Measurements from ENCODE around the gene NEUROG1.

Gene NEUROG1

GRCh38 chr5:135564331-135564730 lies 28.6 kb upstream of the NEUROG1 start:
- DNase-seq (ENCODE audit: low spot score) = no peak

GRCh38 chr5:135561266-135561665 lies 25.5 kb upstream of the NEUROG1 start:
- no peak for DNase-seq (ENCODE audit: low spot score)

GRCh38 chr5:135560858-135561257 lies 25.1 kb upstream of the NEUROG1 start:
- peak; percentile 90 for DNase-seq (ENCODE audit: low spot score)

- DNase-seq (ENCODE audit: low spot score) = peak; percentile 32
Observed at GRCh38 chr5:135559354-135559753, 23.6 kb upstream of the NEUROG1 start.

GRCh38 chr5:135557076-135557838 lies 21.5 kb upstream of the NEUROG1 start:
- no peak for DNase-seq (ENCODE audit: low spot score)

- DNase-seq (ENCODE audit: low spot score) = no peak
Observed at GRCh38 chr5:135556620-135557019, 20.9 kb upstream of the NEUROG1 start.

- DNase-seq (ENCODE audit: low spot score) = no peak
Observed at GRCh38 chr5:135555530-135555929, 19.8 kb upstream of the NEUROG1 start.

- peak; percentile 74 for DNase-seq (ENCODE audit: low spot score)
Observed at GRCh38 chr5:135553688-135554462, 18.1 kb upstream of the NEUROG1 start.

- DNase-seq (ENCODE audit: low spot score) = peak; percentile 85
Observed at GRCh38 chr5:135551593-135552447, 16.1 kb upstream of the NEUROG1 start.

GRCh38 chr5:135549413-135549812 lies 13.6 kb upstream of the NEUROG1 start:
- no peak for DNase-seq (ENCODE audit: low spot score)

- no peak for DNase-seq (ENCODE audit: low spot score)
Observed at GRCh38 chr5:135547590-135548254, 12.0 kb upstream of the NEUROG1 start.

GRCh38 chr5:135546912-135547311 lies 11.1 kb upstream of the NEUROG1 start:
- DNase-seq (ENCODE audit: low spot score) = no peak

- DNase-seq (ENCODE audit: low spot score) = no peak
Observed at GRCh38 chr5:135546101-135546500, 10.3 kb upstream of the NEUROG1 start.

GRCh38 chr5:135545099-135545498 lies 9.3 kb upstream of the NEUROG1 start:
- no peak for DNase-seq (ENCODE audit: low spot score)

- DNase-seq (ENCODE audit: low spot score) = peak; percentile 62
Observed at GRCh38 chr5:135543485-135544304, 7.9 kb upstream of the NEUROG1 start.

GRCh38 chr5:135543001-135543484 lies 7.3 kb upstream of the NEUROG1 start:
- DNase-seq (ENCODE audit: low spot score) = no peak

GRCh38 chr5:135541807-135542502 lies 6.2 kb upstream of the NEUROG1 start:
- no peak for DNase-seq (ENCODE audit: low spot score)

- no peak for DNase-seq (ENCODE audit: low spot score)
Observed at GRCh38 chr5:135539430-135540005, 3.8 kb upstream of the NEUROG1 start.

- no peak for DNase-seq (ENCODE audit: low spot score)
Observed at GRCh38 chr5:135538261-135538660, 2.5 kb upstream of the NEUROG1 start.

GRCh38 chr5:135537745-135538144 lies 2.0 kb upstream of the NEUROG1 start:
- DNase-seq (ENCODE audit: low spot score) = no peak
